H1 (cell line): ENCODE measurements around the gene JAKMIP3. TPM values are rescaled to one million over a fixed set of nuclear protein-coding genes. Genes with fewer than 3 reads are reported as not detected.

Source experiments
- EZH2 ChIP-seq: fragments of 200-600 bp; sonication (generic); IDR thresholded peaks from 2 replicates; pipeline ENCODE4 v1.7.1; 2012; ENCODE audit warnings: low read depth, mild to moderate bottlenecking, moderate library complexity, low read length, inconsistent platforms; ENCODE audit not compliant: severe bottlenecking
- NANOG ChIP-seq: IDR thresholded peaks from 2 replicates; pipeline ENCODE4 v1.6.1; 2011; ENCODE audit warnings: low read length, low read depth, mild to moderate bottlenecking, inconsistent platforms; ENCODE audit not compliant: insufficient read depth, poor library complexity, severe bottlenecking
- PHF8 ChIP-seq: fragments of 200-600 bp; sonication (generic); conservative IDR thresholded peaks from 2 replicates; pipeline ENCODE4 v1.7.1; 2012; ENCODE audit warnings: low read depth, mild to moderate bottlenecking, inconsistent platforms, low read length, moderate library complexity
- RNF2 ChIP-seq: fragments of 200-900, 300-1000 bp; sonication (generic); IDR thresholded peaks from 2 replicates; pipeline ENCODE4 v1.7.1; 2016; ENCODE audit warnings: borderline replicate concordance, low read depth, mild to moderate bottlenecking, antibody characterized with exemption, low read length; ENCODE audit not compliant: poor library complexity, severe bottlenecking; ENCODE audit errors: missing control alignments
- SRF ChIP-seq: IDR thresholded peaks from 2 replicates; pipeline ENCODE4 v1.6.1; 2011; ENCODE audit warnings: mild to moderate bottlenecking, low read depth, low read length, moderate library complexity
- TCF12 ChIP-seq: IDR thresholded peaks from 2 replicates; pipeline ENCODE4 v1.6.1; 2011; ENCODE audit warnings: low read depth, mild to moderate bottlenecking, low read length
- TEAD4 ChIP-seq: IDR thresholded peaks from 2 replicates; pipeline ENCODE4 v1.6.1; 2012; ENCODE audit warnings: low read depth, low read length, inconsistent platforms, mixed read lengths
- YY1 ChIP-seq: IDR thresholded peaks from 2 replicates; pipeline ENCODE4 v1.6.1; 2011; ENCODE audit warnings: low read depth, mild to moderate bottlenecking, low read length
- polyA plus RNA-seq, 7 experiments: library from polyadenylated mRNA; depleted of rRNA in 3 of 7; stranded (reverse) in 5 of 7; unstranded in 2 of 7; fragments of >200 nt in 5 of 7; fragments of 200-250 nt in 2 of 7; gene quantifications; 1 replicate in 5 of 7; 2 replicates in 1 of 7; 4 replicates in 1 of 7; pipeline versions ENCODE4 v1.2.1 to v1.2.3, GENCODE V29; 2011 to 2013; ENCODE audit warnings: missing spikeins in 2 of 7, mixed read lengths in 2 of 7
- total RNA-seq: library from RNA; stranded (reverse); fragmentation: NEBNext Ultra II Directional; extraction: Animal tissue kit (Norgen Biotek cat#: 25700); gene quantifications from 2 replicates; pipeline ENCODE4 v1.2.1, GENCODE V29; 2021
- TF ChIP-seq, protein P1 (sequence below), 3 experiments: IDR thresholded peaks; 1 replicate in 2 of 3; 2 replicates in 1 of 3; pipeline versions ENCODE4 v1.5.1 to v1.6.1; 2011; ENCODE audit warnings: low read length in 3 of 3, mild to moderate bottlenecking in 3 of 3, inconsistent platforms in 2 of 3, low read depth in 1 of 3, moderate library complexity in 1 of 3; ENCODE audit not compliant: insufficient read depth in 1 of 3; ENCODE audit errors: control extremely low read depth in 1 of 3
- TF ChIP-seq, protein P2 (sequence below): IDR thresholded peaks from 2 replicates; pipeline ENCODE4 v1.6.1; 2012; ENCODE audit warnings: inconsistent platforms

JAKMIP3 gene
- total and polyA plus RNA-seq, 2 of the 8 experiments (the other 6 are each of a cell fraction or from before 2014, with no cell fraction given), result 0.83 to 0.91 TPM

DNA sequence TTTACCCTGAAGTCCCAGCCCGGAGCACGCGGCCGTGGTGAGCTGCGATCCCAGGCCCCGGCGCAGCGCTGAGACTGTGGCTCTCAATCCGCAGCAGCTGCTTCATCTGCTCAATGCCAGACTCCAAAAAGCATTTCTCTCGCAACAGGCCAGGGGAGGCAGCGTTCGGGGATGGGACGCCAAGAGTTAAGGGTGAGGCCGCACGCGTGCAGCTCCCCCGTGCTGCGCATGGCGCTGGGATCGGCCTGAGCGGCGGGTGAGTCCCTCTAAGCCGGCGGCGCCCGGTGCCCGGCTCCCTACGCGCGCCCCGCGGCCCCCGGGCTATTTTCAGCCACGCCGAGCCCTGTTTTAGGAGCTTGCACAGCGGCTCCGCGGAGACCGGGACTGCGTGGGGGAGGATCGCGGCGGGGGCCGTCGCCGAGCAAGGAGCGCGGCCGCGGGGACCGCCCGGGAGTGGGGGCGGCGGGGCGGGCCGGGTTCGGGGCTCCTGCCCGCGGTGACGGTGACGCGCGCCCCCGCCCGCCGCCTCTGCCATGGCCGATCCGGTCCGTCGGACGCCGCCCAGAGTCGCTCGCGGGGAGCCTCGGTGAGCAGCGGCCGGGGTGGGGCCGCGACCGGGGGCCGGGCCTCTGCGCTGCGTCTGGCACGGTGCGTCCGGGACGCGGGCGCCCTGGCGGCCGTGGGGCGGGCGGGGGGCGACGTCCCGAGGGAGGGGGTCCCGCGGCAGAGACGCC, 29.4 kb upstream of the JAKMIP3 start (continued):
- TF ChIP-seq YY1, result no peak
- 0 out of 2 replicates have a peak, but pooled peaks have one; percentile 35 for TF ChIP-seq PHF8
- TF ChIP-seq, protein P1, sequence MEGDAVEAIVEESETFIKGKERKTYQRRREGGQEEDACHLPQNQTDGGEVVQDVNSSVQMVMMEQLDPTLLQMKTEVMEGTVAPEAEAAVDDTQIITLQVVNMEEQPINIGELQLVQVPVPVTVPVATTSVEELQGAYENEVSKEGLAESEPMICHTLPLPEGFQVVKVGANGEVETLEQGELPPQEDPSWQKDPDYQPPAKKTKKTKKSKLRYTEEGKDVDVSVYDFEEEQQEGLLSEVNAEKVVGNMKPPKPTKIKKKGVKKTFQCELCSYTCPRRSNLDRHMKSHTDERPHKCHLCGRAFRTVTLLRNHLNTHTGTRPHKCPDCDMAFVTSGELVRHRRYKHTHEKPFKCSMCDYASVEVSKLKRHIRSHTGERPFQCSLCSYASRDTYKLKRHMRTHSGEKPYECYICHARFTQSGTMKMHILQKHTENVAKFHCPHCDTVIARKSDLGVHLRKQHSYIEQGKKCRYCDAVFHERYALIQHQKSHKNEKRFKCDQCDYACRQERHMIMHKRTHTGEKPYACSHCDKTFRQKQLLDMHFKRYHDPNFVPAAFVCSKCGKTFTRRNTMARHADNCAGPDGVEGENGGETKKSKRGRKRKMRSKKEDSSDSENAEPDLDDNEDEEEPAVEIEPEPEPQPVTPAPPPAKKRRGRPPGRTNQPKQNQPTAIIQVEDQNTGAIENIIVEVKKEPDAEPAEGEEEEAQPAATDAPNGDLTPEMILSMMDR (IDR thresholded peaks at IDR 0.05; ENCODE audit: control extremely low read depth in 1 of 3, insufficient read depth in 1 of 3, low read depth in 1 of 3, low read length in 3 of 3), result no peak
- no peak for TF ChIP-seq TEAD4
- no peak for TF ChIP-seq NANOG
- TF ChIP-seq, protein P2, sequence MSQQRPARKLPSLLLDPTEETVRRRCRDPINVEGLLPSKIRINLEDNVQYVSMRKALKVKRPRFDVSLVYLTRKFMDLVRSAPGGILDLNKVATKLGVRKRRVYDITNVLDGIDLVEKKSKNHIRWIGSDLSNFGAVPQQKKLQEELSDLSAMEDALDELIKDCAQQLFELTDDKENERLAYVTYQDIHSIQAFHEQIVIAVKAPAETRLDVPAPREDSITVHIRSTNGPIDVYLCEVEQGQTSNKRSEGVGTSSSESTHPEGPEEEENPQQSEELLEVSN, result peak; percentile 89
- no peak for TF ChIP-seq RNF2
- TF ChIP-seq TCF12, result no peak
- no peak for TF ChIP-seq SRF
- peak; percentile 53 for TF ChIP-seq EZH2
